ENCODE measurements around the gene SLC28A1.

SLC28A1 gene

GRCh38 chr15:84857418-84858004 lies 27.0 kb upstream of the SLC28A1 start:
- H3K36me3 ChIP-seq (ENCODE audit: low read length) = no peaks in the 10 kb centered on the region
- H3K27me3 ChIP-seq (ENCODE audit: low read length) = no peaks in the 10 kb centered on the region
- no peak overlapping the region for H3K4me3 ChIP-seq (ENCODE audit: insufficient read depth, low read length, poor library complexity, severe bottlenecking)
- no peak overlapping the region for H3K27ac ChIP-seq (ENCODE audit: low read depth, low read length)
- no peaks in the 10 kb centered on the region for H4K20me1 ChIP-seq (ENCODE audit: low read depth, low read length)
- no peaks in the 10 kb centered on the region for H3F3A ChIP-seq (ENCODE audit: insufficient read depth)
- no peaks in the 10 kb centered on the region for H3K9me2 ChIP-seq (replicated peaks; ENCODE audit: insufficient read depth, low read length)
- no peak overlapping the region for H2AFZ ChIP-seq (ENCODE audit: low read depth, low read length, severe bottlenecking)
- no peak overlapping the region for H3K4me2 ChIP-seq (ENCODE audit: low read depth, low read length, poor library complexity, severe bottlenecking)
- no peaks in the 10 kb centered on the region for H3K79me2 ChIP-seq (ENCODE audit: insufficient read depth, low read length)
- TF ChIP-seq EZH2phosphoT487 (conservative IDR thresholded peaks at IDR 0.05; ENCODE audit: low read length) (no peak), CTCF (IDR thresholded peaks at IDR 0.05; ENCODE audit: insufficient read depth, low read length, poor library complexity, severe bottlenecking) (no peak)
- no peak overlapping the region for H3K9ac ChIP-seq (ENCODE audit: low read length)
- H3K9me3 ChIP-seq (ENCODE audit: insufficient read depth, low read length) = no peaks in the 10 kb centered on the region

- Histone ChIP-seq H3K4me2 (ENCODE audit: low read depth, low read length, poor library complexity, severe bottlenecking) (no peak overlapping the region), H3K4me3 (ENCODE audit: insufficient read depth, low read length, poor library complexity, severe bottlenecking) (no peak overlapping the region), H3K27ac (ENCODE audit: low read depth, low read length) (no peak overlapping the region), H3F3A (ENCODE audit: insufficient read depth) (no peaks in the 10 kb centered on the region), H3K36me3 (ENCODE audit: low read length) (no peaks in the 10 kb centered on the region), H3K9ac (ENCODE audit: low read length) (no peak overlapping the region), H3K27me3 (ENCODE audit: low read length) (no peaks in the 10 kb centered on the region), H3K79me2 (ENCODE audit: insufficient read depth, low read length) (no peaks in the 10 kb centered on the region), H2AFZ (ENCODE audit: low read depth, low read length, severe bottlenecking) (no peak overlapping the region), H3K9me3 (ENCODE audit: insufficient read depth, low read length) (no peaks in the 10 kb centered on the region), H4K20me1 (ENCODE audit: low read depth, low read length) (no peaks in the 10 kb centered on the region), H3K9me2 (replicated peaks; ENCODE audit: insufficient read depth, low read length) (no peaks in the 10 kb centered on the region)
- TF ChIP-seq CTCF (IDR thresholded peaks at IDR 0.05; ENCODE audit: insufficient read depth, low read length, poor library complexity, severe bottlenecking) (no peak), EZH2phosphoT487 (conservative IDR thresholded peaks at IDR 0.05; ENCODE audit: low read length) (no peak)
These were observed 26.2 kb upstream of the SLC28A1 start for GRCh38 chr15:84858231-84858630.

- Histone ChIP-seq H3F3A (ENCODE audit: insufficient read depth) (no peaks in the 10 kb centered on the region), H4K20me1 (ENCODE audit: low read depth, low read length) (no peaks in the 10 kb centered on the region), H3K79me2 (ENCODE audit: insufficient read depth, low read length) (no peaks in the 10 kb centered on the region), H3K9me2 (replicated peaks; ENCODE audit: insufficient read depth, low read length) (no peaks in the 10 kb centered on the region), H3K4me3 (ENCODE audit: insufficient read depth, low read length, poor library complexity, severe bottlenecking) (no peak overlapping the region), H3K27ac (ENCODE audit: low read depth, low read length) (no peak overlapping the region), H3K27me3 (ENCODE audit: low read length) (no peaks in the 10 kb centered on the region), H3K4me2 (ENCODE audit: low read depth, low read length, poor library complexity, severe bottlenecking) (no peak overlapping the region), H2AFZ (ENCODE audit: low read depth, low read length, severe bottlenecking) (no peak overlapping the region), H3K9ac (ENCODE audit: low read length) (no peak overlapping the region), H3K36me3 (ENCODE audit: low read length) (no peaks in the 10 kb centered on the region), H3K9me3 (ENCODE audit: insufficient read depth, low read length) (no peaks in the 10 kb centered on the region)
- TF ChIP-seq EZH2phosphoT487 (conservative IDR thresholded peaks at IDR 0.05; ENCODE audit: low read length) (no peak), CTCF (IDR thresholded peaks at IDR 0.05; ENCODE audit: insufficient read depth, low read length, poor library complexity, severe bottlenecking) (no peak)
These were observed 25.3 kb upstream of the SLC28A1 start for GRCh38 chr15:84859144-84859543.

All from SU-DHL-6 (cell line).